Measurements from ENCODE around the gene UROS. TPM values are rescaled to one million over a fixed set of nuclear protein-coding genes. Genes with fewer than 3 reads are reported as not detected.

The UROS gene
- total RNA-seq, 1 experiment from 2014 or later = 93.6 TPM

DNA sequence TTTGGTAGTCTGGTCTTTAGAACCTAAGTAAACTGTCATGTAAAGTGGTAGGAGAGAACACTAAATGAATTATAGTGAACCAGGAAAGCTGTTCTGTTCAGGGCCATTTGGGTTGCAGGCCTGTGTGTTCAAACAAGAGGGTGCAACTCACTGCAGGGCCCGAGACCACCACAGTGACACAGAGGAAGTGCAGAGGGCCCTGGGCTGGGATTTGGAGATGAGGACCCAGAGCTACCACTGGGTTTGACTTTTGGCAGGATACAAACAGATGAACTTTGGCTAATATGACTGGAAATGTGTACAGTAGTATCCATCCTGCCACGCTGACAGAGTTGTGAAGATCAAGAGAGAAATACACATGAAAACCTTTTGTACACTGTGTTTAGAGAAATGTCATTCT, 57.2 kb downstream of the UROS start:
- DNase-seq (ENCODE audit: low read depth) = no peak

DNA sequence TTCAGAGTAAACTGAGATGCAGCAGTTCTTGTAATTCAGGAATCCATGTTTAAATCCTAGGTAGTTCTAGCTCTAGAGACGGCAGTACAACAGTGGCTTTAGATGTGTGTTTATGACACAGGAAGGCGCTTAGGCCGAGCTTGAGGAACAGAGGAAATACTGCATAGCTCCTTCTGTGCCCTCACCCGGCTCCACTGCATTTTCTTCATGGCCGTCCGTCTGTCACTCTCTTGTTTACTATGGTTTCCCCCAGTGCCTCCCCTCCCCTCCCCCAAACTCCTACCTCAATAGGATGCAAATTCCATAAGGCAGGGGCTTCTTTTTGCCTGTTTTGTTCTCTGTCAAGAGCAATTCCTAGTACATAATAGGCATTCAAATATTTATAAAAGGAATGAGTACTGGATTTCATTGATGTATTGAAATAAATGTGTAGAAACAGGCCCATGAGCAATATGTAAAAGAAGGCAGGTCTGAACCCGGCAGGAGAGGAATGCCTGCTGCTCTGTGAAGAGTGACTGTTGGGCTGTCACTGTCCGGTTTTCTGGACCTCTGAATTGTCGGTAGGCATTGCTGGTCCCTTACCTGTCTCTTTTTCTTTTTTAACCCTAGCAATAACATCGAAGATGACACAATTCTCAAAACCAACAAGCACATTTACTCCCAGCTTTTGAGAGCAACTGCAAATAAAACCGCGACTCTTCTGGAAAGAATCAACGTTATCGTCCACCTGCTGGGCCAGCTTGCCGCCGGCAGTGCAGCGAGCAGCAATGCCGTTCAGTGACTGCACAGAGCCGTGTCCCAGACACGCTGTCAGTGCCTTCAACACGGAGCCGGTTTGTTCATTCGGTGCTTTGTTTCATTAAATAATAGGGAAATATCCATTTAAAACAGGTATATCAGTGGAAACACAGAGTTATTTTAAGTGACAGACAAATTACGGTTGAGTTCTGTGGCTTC, 60.1 kb downstream of the UROS start:
- DNase-seq (ENCODE audit: low read depth) = no peak

DNA sequence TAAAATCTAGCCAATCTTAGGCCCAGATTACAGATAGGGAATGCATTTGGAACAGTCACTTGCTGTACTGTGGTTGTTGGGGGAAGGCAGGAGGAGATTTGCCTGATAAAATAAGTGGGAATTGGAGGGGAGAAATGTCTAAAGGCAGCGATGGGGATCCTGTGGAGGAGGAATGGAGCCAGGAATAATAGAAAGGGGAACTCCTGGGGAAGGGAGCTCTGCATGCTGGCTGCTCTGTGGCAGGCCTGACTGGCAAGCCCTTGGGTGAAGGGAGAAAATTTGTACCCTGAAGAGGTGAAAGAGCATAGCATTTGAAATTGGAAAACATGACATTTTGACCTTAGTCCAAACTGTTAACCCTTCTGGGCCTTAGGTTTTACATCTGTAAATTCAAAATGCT, 61.1 kb downstream of the UROS start:
- DNase-seq (ENCODE audit: low read depth) = no peak

DNA sequence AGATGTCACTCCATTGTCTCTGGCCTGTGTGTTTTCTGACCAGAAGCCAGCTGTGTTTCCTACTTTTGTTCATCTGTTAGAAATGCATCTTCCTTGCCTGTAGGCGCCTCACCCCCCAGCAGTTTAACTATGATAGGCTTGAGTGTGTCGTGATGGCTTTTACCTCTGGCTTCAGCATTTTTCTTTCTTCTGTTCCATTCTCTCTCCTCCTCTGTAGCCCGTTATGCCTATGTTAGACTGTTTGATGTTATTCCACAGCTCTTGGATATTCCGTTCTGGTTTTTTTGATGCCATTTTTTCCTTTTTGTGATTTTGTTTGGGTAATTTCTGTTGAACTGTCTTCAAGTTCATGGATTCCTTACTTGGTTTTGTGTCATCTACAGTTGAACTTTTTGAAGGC, 65.3 kb downstream of the UROS start:
- no peak for DNase-seq (ENCODE audit: low read depth)

DNA sequence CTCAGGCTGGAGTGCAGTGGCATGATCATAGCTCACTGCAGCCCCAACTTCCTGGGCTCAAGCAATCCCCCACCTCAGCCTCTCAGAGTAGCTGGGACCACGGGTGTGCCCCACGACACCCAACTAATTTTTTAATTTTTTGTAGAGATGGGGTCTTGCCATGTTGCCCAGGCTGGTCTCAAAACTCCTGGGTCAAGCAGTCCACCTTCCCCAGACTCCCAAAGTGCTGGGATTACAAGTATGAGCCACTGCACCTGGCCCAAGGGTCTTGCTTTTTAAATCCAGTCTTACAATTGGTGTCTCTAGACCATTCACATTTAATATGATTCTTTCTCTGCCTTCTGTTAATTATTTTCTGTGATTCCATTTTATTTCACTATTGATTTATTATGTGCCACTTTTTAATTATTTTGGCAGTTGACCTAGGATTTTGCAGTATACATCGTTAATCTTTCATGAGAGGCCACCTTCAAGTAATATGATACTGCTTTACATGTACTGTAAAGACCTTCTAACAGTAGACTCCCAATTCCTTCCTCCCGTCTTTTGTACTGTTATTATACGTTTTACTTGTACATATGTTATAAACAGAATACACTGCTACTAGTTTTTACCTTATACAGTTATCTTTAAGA, 66.1 kb downstream of the UROS start:
- DNase-seq (ENCODE audit: low read depth) = no peak

DNA sequence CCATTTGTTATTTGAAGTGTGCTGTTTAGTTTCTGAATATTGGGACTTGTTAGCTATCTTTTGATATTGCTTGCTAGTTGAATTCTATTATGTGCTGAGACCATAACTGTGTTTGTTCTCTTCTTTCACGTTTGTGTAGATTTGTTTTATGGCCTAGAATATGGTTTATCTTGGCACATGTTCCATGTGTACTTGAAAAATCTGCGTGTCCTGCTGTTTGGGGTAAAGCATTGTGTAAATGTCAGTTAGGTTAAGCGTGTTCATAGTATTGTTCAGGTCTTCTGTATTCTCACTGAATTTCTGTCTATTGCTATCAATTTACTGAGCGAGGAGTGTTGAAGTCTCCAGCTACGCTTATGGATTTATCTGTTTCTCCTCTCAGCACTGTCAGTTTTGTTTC, 66.9 kb downstream of the UROS start:
- DNase-seq (ENCODE audit: low read depth) = no peak

DNA sequence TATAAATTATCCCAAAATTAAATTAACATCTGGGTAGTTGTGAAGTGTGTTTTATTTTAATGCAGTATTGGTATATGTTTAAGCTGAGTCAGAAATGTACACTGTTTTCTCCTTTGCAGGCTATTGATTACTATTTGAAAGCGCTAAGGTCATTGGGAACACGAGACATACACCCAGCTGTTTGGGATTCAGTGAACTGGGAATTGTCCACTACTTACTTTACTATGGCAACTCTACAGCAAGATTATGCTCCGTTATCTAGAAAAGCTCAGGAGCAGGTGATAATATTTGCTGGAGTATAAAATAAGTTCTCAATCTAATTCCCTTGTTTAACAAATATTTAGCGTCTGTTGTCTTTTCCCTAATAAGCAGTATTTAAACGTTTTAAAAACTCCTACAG, 75.6 kb downstream of the UROS start:
- DNase-seq (ENCODE audit: low read depth) = no peak

DNA sequence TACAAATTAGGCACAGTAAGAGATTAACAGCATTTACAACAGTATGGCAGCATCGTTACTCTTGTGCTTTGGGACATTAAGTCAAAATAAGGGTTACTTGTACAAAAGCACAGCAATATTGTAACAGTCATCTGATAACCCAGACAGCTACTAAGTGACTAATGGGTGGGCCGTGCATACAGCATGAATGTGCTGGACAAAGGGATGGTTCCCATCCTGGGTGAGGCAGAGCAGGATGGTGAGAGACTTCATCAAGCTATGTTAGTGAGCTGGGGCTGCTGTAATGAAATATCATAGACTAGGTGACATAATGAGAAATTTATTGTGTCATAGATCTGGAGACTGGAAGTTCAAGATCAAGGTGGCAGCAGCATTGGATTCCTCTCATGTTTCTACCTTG, 78.1 kb downstream of the UROS start:
- no peak for DNase-seq (ENCODE audit: low read depth)

DNA sequence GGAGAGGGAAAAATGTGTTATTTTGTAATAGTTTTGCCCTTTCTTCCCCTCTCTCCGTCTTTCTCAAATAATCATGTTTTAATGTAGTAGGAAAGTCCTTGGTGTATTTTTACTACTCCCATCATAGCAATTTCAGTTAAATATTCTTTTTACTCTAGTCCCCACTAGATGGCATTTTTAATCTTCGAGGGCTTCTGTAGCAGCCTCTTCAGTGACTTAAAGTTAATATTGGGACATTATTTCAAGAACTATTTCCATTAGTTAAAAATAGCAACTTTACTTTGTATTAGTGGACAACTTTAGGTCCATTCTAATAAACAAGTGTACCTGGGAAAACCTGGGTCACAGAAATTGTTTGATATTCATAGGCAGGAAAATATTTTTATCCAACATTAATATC, 80.6 kb downstream of the UROS start:
- no peak for DNase-seq (ENCODE audit: low read depth)

DNA sequence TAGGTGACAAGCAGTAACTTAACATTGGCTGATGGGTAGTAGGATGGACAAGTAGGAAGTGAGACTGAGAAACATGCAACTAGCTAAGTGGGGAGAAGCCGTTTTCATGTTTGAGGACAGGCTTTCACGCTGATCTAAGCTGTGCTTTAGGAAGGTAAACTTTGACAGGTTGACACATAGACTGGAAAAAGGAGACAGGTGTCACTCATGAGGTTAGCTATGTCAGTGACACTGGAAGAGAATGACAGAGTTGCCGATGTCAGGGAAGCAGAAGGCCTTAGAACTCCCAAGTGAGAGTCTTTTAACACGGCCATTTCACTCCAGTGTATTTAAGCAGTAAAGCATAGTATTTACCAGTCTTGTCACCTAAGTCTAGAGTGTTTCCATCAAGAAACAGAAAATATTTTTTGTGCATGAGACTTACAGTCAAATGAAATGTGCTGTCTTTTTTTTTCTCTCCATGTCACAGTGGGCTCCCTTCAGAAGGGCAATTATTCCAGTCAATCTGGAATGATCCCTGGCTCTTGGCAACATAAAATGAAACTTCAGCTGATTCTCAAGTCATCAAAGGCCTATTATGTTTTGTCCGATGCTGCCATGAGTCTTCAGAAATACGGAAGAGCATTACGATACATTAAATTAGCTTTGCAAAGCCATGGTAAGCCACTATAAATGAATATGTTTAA, 82.9 kb downstream of the UROS start:
- no peak for DNase-seq (ENCODE audit: low read depth)

Other genes starting within 250 kb of the UROS start
- not detected in 2 replicates for gene TEX36, start 140.1 kb downstream of the UROS start, total RNA-seq (2014; rRNA removed)
- 17.2 and 22.2 TPM in 2 replicates for gene EDRF1, start 103.5 kb downstream of the UROS start, total RNA-seq (2014; rRNA removed)
- gene MMP21, start 47.4 kb downstream of the UROS start, total RNA-seq (2014; rRNA removed) = not detected in 2 replicates
- gene BCCIP, start 288 bp upstream of the UROS start, total RNA-seq (2014; rRNA removed) = 66.9 and 68.1 TPM in 2 replicates
- gene DHX32, start 58.0 kb upstream of the UROS start, total RNA-seq (2014; rRNA removed) = 37.4 and 38.7 TPM in 2 replicates
- 2.2 and 2.3 TPM in 2 replicates for gene FANK1, start 73.3 kb upstream of the UROS start, total RNA-seq (2014; rRNA removed)

Measured in LHCN-M2 (cell line).